Transverse colon (tissue), 4 donors: ENCODE measurements around the gene GDPD5. TPM values are rescaled to one million over a fixed set of nuclear protein-coding genes. Genes with fewer than 3 reads are reported as not detected.

ENCODE experiments used
- DNase-seq: peaks from one replicate; pipeline ENCODE4 v3.0.0-alpha.2; 2019
- H3K27ac ChIP-seq, 4 donors: fragments of 200-600 bp; sonication (generic); 2 replicates each; pipeline ENCODE4 v1.5.1; 2016 to 2018; ENCODE audit warnings: inconsistent platforms in 4 of 4
- H3K27me3 ChIP-seq: fragments of 200-600 bp; sonication (generic); 2 replicates; pipeline ENCODE4 v1.5.1; 2017; ENCODE audit warnings: inconsistent platforms
- H3K36me3 ChIP-seq, 4 donors: fragments of 200-600 bp; sonication (generic); 2 replicates each; pipeline ENCODE4 v1.5.1; 2017 to 2019; ENCODE audit warnings: inconsistent platforms in 4 of 4
- H3K4me1 ChIP-seq, 4 donors: fragments of 200-600 bp; sonication (generic); 2 replicates each; pipeline ENCODE4 v1.5.1; 2017 to 2020; ENCODE audit warnings: inconsistent platforms in 4 of 4
- H3K4me3 ChIP-seq, 4 donors: fragments of 200-600 bp; sonication (generic); 1 replicate in 1 of 4; 2 replicates in 3 of 4; pipeline versions ENCODE4 v1.5.1 to v1.6.1; 2017 to 2019; ENCODE audit warnings: inconsistent platforms in 4 of 4
- H3K9me3 ChIP-seq, 2 donors: fragments of 200-600 bp; sonication (generic); 2 replicates each; pipeline ENCODE4 v1.5.1; 2017 to 2019; ENCODE audit warnings: inconsistent platforms in 2 of 2
- EP300 ChIP-seq: sonication (generic); formaldehyde crosslinking; IDR thresholded peaks from one replicate; pipeline ENCODE4 v1.6.1; 2017; ENCODE audit warnings: antibody characterized with exemption, low read depth
- POLR2A ChIP-seq: fragments of 450-650 bp; IDR thresholded peaks from one replicate; pipeline ENCODE4 v1.6.1; 2016; ENCODE audit warnings: antibody characterized with exemption, mild to moderate bottlenecking, moderate library complexity
- POLR2AphosphoS5 ChIP-seq, 3 donors: sonication (generic); formaldehyde crosslinking; IDR thresholded peaks; one replicate each; pipeline ENCODE4 v1.6.1; 2016; ENCODE audit warnings: antibody characterized with exemption in 3 of 3
- whole genome bisulfite sequencing, 2 donors: methylation state at CpG; one replicate each; pipeline ENCODE4 v1.1.5; 2018; ENCODE audit warnings: low coverage in 1 of 2; 5-methylcytosine and 5-hydroxymethylcytosine counted together
- in situ Hi-C, 4 donors: fragments of 200-750 bp; cut with MboI; loops; one replicate each; pipeline versions ENCODE4 v1.15.0 to v1.15.1; 2017; ENCODE audit warnings: low sequenced_read_pairs in 3 of 4, low pct_ligation_motif_present in 1 of 4, low pct_unique_long_range_greater_than_20kb in 1 of 4
- intact Hi-C: fragments of 100-400 bp; cut with DNase I; formaldehyde crosslinking; loops from one replicate; pipeline ENCODE4 v1.15.1; 2023; ENCODE audit warnings: low total_unique reads
- total RNA-seq, 4 donors: library from RNA; depleted of rRNA; stranded (reverse); fragments of >200 nt; gene quantifications; one replicate each; pipeline ENCODE4 v1.1.0, GENCODE V29; 2016
- TF ChIP-seq, protein P1 (sequence below), 5 experiments: fragments of 200-600 bp in 3 of 5; fragments of 450-650 bp in 2 of 5; sonication (generic) in 3 of 5; IDR thresholded peaks; 1 replicate in 2 of 5; 2 replicates in 3 of 5; pipeline ENCODE4 v1.5.1; 2016 to 2017; ENCODE audit warnings: antibody characterized with exemption in 5 of 5, inconsistent platforms in 3 of 5, mild to moderate bottlenecking in 2 of 5, moderate library complexity in 1 of 5

GDPD5 gene
- total RNA-seq, 4 donors from 2014 or later: 3.7 to 10.1 (median 7.1) TPM; not detected in 1

DNA sequence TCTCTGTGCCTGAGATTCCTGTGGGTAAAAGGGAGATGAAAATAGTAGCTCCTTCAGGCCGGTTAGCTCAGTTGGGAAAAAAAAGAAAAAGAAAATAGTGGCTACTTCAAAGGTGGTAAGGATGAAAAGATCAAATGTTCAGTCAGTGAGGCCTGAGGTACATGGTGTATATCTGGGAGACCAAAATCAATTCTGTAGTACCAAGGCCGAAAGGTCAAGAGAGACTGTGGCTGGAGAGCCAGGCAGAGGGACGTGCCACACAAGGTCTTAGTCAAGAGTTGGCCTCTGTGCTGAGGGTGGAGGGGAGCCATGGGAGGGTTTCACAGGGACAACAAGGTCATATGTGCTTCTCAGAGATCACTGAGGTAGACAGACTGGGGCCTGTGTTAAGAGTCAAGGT, 4.8 kb upstream of the GDPD5 start:
- Histone ChIP-seq H3K4me3 (no peak overlapping the region), H3K27me3 (no peaks in the 10 kb centered on the region), H3K36me3 (no peaks in the 10 kb centered on the region), H3K9me3 (no peaks in the 10 kb centered on the region), H3K4me1 (peaks cover 4 to 15% (median 8%) of the 10 kb centered on the region in 4 donors), H3K27ac (no peak overlapping the region)
- 69 to 100% methylated on average over 1 to 3 of the region's 3 CpGs for WGBS, 2 donors
- TF ChIP-seq EP300: no peak
- TF ChIP-seq, protein P1, sequence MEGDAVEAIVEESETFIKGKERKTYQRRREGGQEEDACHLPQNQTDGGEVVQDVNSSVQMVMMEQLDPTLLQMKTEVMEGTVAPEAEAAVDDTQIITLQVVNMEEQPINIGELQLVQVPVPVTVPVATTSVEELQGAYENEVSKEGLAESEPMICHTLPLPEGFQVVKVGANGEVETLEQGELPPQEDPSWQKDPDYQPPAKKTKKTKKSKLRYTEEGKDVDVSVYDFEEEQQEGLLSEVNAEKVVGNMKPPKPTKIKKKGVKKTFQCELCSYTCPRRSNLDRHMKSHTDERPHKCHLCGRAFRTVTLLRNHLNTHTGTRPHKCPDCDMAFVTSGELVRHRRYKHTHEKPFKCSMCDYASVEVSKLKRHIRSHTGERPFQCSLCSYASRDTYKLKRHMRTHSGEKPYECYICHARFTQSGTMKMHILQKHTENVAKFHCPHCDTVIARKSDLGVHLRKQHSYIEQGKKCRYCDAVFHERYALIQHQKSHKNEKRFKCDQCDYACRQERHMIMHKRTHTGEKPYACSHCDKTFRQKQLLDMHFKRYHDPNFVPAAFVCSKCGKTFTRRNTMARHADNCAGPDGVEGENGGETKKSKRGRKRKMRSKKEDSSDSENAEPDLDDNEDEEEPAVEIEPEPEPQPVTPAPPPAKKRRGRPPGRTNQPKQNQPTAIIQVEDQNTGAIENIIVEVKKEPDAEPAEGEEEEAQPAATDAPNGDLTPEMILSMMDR (IDR thresholded peaks at IDR 0.05): no peak
- TF ChIP-seq POLR2AphosphoS5 (IDR thresholded peaks at IDR 0.05): no peak
- no peak for TF ChIP-seq POLR2A
- no peak for DNase-seq
- intact Hi-C loops (loop anchor here (2.0 kb wide), 1 partner anchor 84 kb away; no protein-coding TSS in a partner anchor), in situ Hi-C loops (loop anchor here (5.0 to 25.0 kb wide), 4 partner anchors 83 to 243 kb away; partner anchors contain the start of gene KLHL35 (in 1 of the 4))

GRCh38 chr11:75527938-75528735, 2.4 kb upstream of the GDPD5 start:
- peaks cover 19% of the 10 kb centered on the region for H3K27me3 ChIP-seq
- peaks cover 12 to 20% (median 16%) of the 10 kb centered on the region in 4 donors for H3K4me1 ChIP-seq
- no peak for DNase-seq
- in situ Hi-C loops (loop anchor here (25.0 kb wide), 2 partner anchors 91 to 241 kb away; partner anchors contain the start of gene KLHL35 (in 1 of the 4)), intact Hi-C loops (no loop called here)
- H3K36me3 ChIP-seq: no peaks in the 10 kb centered on the region
- no peak overlapping the region for H3K4me3 ChIP-seq
- TF ChIP-seq, protein P1 (IDR thresholded peaks at IDR 0.05): no peak
- no peak for TF ChIP-seq POLR2A
- TF ChIP-seq EP300: no peak
- no peak for TF ChIP-seq POLR2AphosphoS5 (IDR thresholded peaks at IDR 0.05)
- 65% methylated on average over 10 of the region's 10 CpGs; no CpG with 5 or more reads in 1 of the 2 donors for WGBS, 2 donors
- no peak overlapping the region for H3K27ac ChIP-seq
- H3K9me3 ChIP-seq: no peaks in the 10 kb centered on the region

GRCh38 chr11:75527130-75527529, 1.4 kb upstream of the GDPD5 start:
- H3K9me3 ChIP-seq: no peaks in the 10 kb centered on the region
- peaks cover 12 to 18% (median 15%) of the 10 kb centered on the region in 4 donors for H3K4me1 ChIP-seq
- intact Hi-C loops: no loop called here
- no peaks in the 10 kb centered on the region for H3K36me3 ChIP-seq
- WGBS, 2 donors: 97 to 100% methylated on average over 3 to 5 of the region's 5 CpGs
- no peak for TF ChIP-seq POLR2A
- TF ChIP-seq, protein P1 (IDR thresholded peaks at IDR 0.05): no peak
- no peak for TF ChIP-seq EP300
- TF ChIP-seq POLR2AphosphoS5 (IDR thresholded peaks at IDR 0.05): no peak
- H3K27ac ChIP-seq: no peak overlapping the region
- H3K27me3 ChIP-seq: peaks cover 19% of the 10 kb centered on the region
- no peak overlapping the region for H3K4me3 ChIP-seq
- in situ Hi-C loops: loop anchor here (25.0 kb wide), 2 partner anchors 90 to 240 kb away; partner anchors contain the start of gene KLHL35 (in 1 of the 4)
- no peak for DNase-seq

DNA sequence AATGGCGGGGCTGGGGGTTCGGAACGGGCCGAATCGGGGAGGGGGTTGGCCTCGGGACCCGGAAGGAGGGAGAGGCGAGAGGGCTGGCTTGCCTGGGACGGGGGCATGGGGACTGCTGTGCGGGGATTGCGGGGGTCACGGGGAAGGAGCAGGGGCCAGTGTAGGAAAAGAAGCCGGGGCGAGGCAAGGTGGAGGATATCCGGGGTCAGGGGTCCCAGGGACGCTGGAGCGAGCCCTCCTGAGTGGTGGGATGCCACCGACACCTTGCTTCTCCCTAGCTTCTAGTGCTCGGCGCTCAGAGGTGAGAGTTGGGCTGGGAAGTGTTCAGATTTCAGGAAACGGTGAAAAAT, 426 bp upstream of the GDPD5 start:
- peaks cover 19% of the 10 kb centered on the region for H3K27me3 ChIP-seq
- 0 to 3% methylated on average over 7 to 19 of the region's 21 CpGs for WGBS, 2 donors
- H3K4me1 ChIP-seq: peaks cover 12 to 18% (median 15%) of the 10 kb centered on the region in 4 donors
- H3K27ac ChIP-seq: peak overlapping the region in 1 of 4 donors; percentile 52
- no peaks in the 10 kb centered on the region for H3K36me3 ChIP-seq
- intact Hi-C loops: no loop called here
- no peak for DNase-seq
- TF ChIP-seq POLR2A: no peak
- TF ChIP-seq, protein P1 (IDR thresholded peaks at IDR 0.05): no peak
- in situ Hi-C loops: loop anchor here (25.0 kb wide), 2 partner anchors 89 to 239 kb away; partner anchors contain the start of gene KLHL35 (in 1 of the 4)
- H3K9me3 ChIP-seq: no peaks in the 10 kb centered on the region
- H3K4me3 ChIP-seq: peak overlapping the region; percentile 48 to 68 (median 62)
